WERI-Rb-1 (cell line): ENCODE results near the gene B4GALT5.

ENCODE experiments used
- DNase-seq: peaks from one replicate; pipeline ENCODE4 v3.0.0-alpha.2; 2020
- H3K27ac ChIP-seq: fragments of 250-450 bp; sonication (Bioruptor Pico); 2 replicates; pipeline ENCODE4 v1.5.1; 2020; ENCODE audit warnings: mild to moderate bottlenecking, moderate library complexity
- H3K27me3 ChIP-seq: fragments of 250-450 bp; sonication (Bioruptor Pico); 2 replicates; pipeline ENCODE4 v1.5.1; 2021; ENCODE audit warnings: mild to moderate bottlenecking, low read depth, moderate library complexity; ENCODE audit not compliant: insufficient read depth, severe bottlenecking
- H3K36me3 ChIP-seq: fragments of 250-450 bp; sonication (Bioruptor Pico); 2 replicates; pipeline ENCODE4 v1.5.1; 2020; ENCODE audit warnings: mild to moderate bottlenecking, moderate library complexity
- H3K4me3 ChIP-seq: 2 replicates; pipeline ENCODE4 v1.5.1; 2011; ENCODE audit warnings: low read depth, mild to moderate bottlenecking, control low read depth, low read length
- H3K9me3 ChIP-seq: fragments of 250-450 bp; sonication (Bioruptor Pico); 2 replicates; pipeline ENCODE4 v1.5.1; 2021; ENCODE audit warnings: mild to moderate bottlenecking, moderate library complexity; ENCODE audit not compliant: severe bottlenecking
- CTCF ChIP-seq: IDR thresholded peaks from 2 replicates; pipeline ENCODE4 v1.5.1; 2011; ENCODE audit warnings: low read depth, mild to moderate bottlenecking, control low read depth, inconsistent platforms, low read length

Gene B4GALT5

GRCh38 chr20:49750611-49751396, 37.1 kb upstream of the B4GALT5 start:
- Histone ChIP-seq H3K27me3 (no peaks in the 10 kb centered on the region), H3K27ac (no peak overlapping the region), H3K9me3 (no peaks in the 10 kb centered on the region), H3K36me3 (no peaks in the 10 kb centered on the region), H3K4me3 (no peak overlapping the region)
- DNase-seq, result no peak
- TF ChIP-seq CTCF, result no peak

GRCh38 chr20:49749625-49750024, 35.9 kb upstream of the B4GALT5 start:
- TF ChIP-seq CTCF, result no peak
- no peaks in the 10 kb centered on the region for H3K27me3 ChIP-seq
- no peak for DNase-seq
- no peak overlapping the region for H3K27ac ChIP-seq
- H3K9me3 ChIP-seq, result no peaks in the 10 kb centered on the region
- no peak overlapping the region for H3K4me3 ChIP-seq
- H3K36me3 ChIP-seq, result no peaks in the 10 kb centered on the region

GRCh38 chr20:49748525-49748838, 34.8 kb upstream of the B4GALT5 start:
- Histone ChIP-seq H3K27ac (no peak overlapping the region), H3K4me3 (no peak overlapping the region), H3K27me3 (no peaks in the 10 kb centered on the region), H3K36me3 (no peaks in the 10 kb centered on the region), H3K9me3 (no peaks in the 10 kb centered on the region)
- DNase-seq, result no peak
- no peak for TF ChIP-seq CTCF

GRCh38 chr20:49747707-49748524, 34.2 kb upstream of the B4GALT5 start:
- no peak overlapping the region for H3K4me3 ChIP-seq
- TF ChIP-seq CTCF, result no peak
- no peak for DNase-seq

GRCh38 chr20:49742948-49743347, 29.3 kb upstream of the B4GALT5 start:
- Histone ChIP-seq H3K27me3 (no peaks in the 10 kb centered on the region), H3K9me3 (no peaks in the 10 kb centered on the region), H3K27ac (no peak overlapping the region), H3K4me3 (no peak overlapping the region), H3K36me3 (no peaks in the 10 kb centered on the region)
- no peak for TF ChIP-seq CTCF
- no peak for DNase-seq

More at GRCh38 chr20:49747707-49748524, 34.2 kb upstream of the B4GALT5 start:
- Histone ChIP-seq H3K36me3 (no peaks in the 10 kb centered on the region), H3K27me3 (no peaks in the 10 kb centered on the region), H3K9me3 (no peaks in the 10 kb centered on the region), H3K27ac (no peak overlapping the region)
